Endothelial cell of umbilical vein (primary cell): Measurements from ENCODE around the gene ADAP2. TPM values are rescaled to one million over a fixed set of nuclear protein-coding genes. Genes with fewer than 3 reads are reported as not detected.

Source experiments
- BruUV-seq: library from RNA; stranded (reverse); fragments of 400-500 nt; replicated peaks from 2 replicates; lab custom pipeline; 2021; lab: Mats Ljungman, UMichigan
- CTCF ChIA-PET: fragments of 300-600, 350-600 bp; sonication (Branson Sonifier 250); formaldehyde crosslinking; loops from one replicate; lab custom pipeline; 2021; ENCODE audit warnings: antibody characterized with exemption, inconsistent platforms; lab: Charles Lee
- POLR2A ChIA-PET: fragments of 300-600, 350-600 bp; sonication (Branson Sonifier 250); formaldehyde crosslinking; loops from one replicate; lab custom pipeline; 2021; ENCODE audit warnings: antibody characterized with exemption, inconsistent platforms; lab: Charles Lee
- DNase-seq: peaks from one replicate; pipeline ENCODE4 v3.0.0-alpha.2; 2011; ENCODE audit warnings: low read depth, low spot score
- FAIRE-seq: peaks from 2 replicates; lab custom pipeline; 2011; peaks lifted over from hg19 to GRCh38; lab: Jason Lieb, UNC
- H2AFZ ChIP-seq: 2 replicates; pipeline ENCODE4 v1.6.0; 2012; ENCODE audit warnings: low read depth, low read length, control low read depth, inconsistent platforms
- H3K27ac ChIP-seq: 2 replicates; pipeline ENCODE4 v1.5.1; 2011; ENCODE audit warnings: low read depth, mild to moderate bottlenecking, control low read depth, low read length, moderate library complexity; ENCODE audit not compliant: insufficient read depth
- H3K27me3 ChIP-seq, 2 experiments: 2 replicates each; pipeline versions ENCODE4 v1.6.0 to v1.6.1; 2011; ENCODE audit warnings: low read length in 2 of 2, mixed read lengths in 1 of 2; ENCODE audit not compliant: control insufficient read depth in 2 of 2, insufficient read depth in 2 of 2
- H3K36me3 ChIP-seq, 2 experiments: 2 replicates in 1 of 2; 3 replicates in 1 of 2; pipeline ENCODE4 v1.5.1; 2011; ENCODE audit warnings: low read length in 2 of 2, mild to moderate bottlenecking in 1 of 2, moderate library complexity in 1 of 2; ENCODE audit not compliant: control insufficient read depth in 2 of 2, insufficient read depth in 2 of 2; ENCODE audit errors: extremely low read depth in 1 of 2
- H3K4me1 ChIP-seq: 3 replicates; pipeline ENCODE4 v1.5.1; 2011; ENCODE audit warnings: mild to moderate bottlenecking, low read length; ENCODE audit not compliant: control insufficient read depth, insufficient read depth; ENCODE audit errors: extremely low read depth
- H3K4me2 ChIP-seq: 2 replicates; pipeline ENCODE4 v1.6.1; 2011; ENCODE audit warnings: low read length, control low read depth, mixed read lengths; ENCODE audit not compliant: insufficient read depth
- H3K4me3 ChIP-seq, 3 experiments: fragments of 200-600 bp in 1 of 3; sonication (generic), shearing (Covaris generic) in 1 of 3; replicated peaks in 1 of 3; 2 replicates each; pipeline ENCODE4 v1.5.1; 2011 to 2016; ENCODE audit warnings: control low read depth in 3 of 3, low read length in 3 of 3, mild to moderate bottlenecking in 2 of 3, inconsistent platforms in 1 of 3, low read depth in 1 of 3, moderate library complexity in 1 of 3; ENCODE audit not compliant: insufficient read depth in 1 of 3
- H3K79me2 ChIP-seq: 2 replicates; pipeline ENCODE4 v1.6.0; 2012; ENCODE audit warnings: low read length, inconsistent platforms; ENCODE audit not compliant: control insufficient read depth, insufficient read depth
- H3K9ac ChIP-seq: replicated peaks from 2 replicates; pipeline ENCODE3; 2011; ENCODE audit warnings: low read length, control low read depth; ENCODE audit not compliant: insufficient read depth; ENCODE audit errors: extremely low read depth
- H3K9me1 ChIP-seq: replicated peaks from 3 replicates; pipeline ENCODE4 v1.6.0; 2011; ENCODE audit warnings: mild to moderate bottlenecking, low read length; ENCODE audit not compliant: control insufficient read depth, insufficient read depth; ENCODE audit errors: extremely low read depth
- H3K9me3 ChIP-seq: replicated peaks from 2 replicates; pipeline ENCODE4 v1.5.1; 2012; ENCODE audit warnings: low read length, inconsistent platforms; ENCODE audit not compliant: control insufficient read depth, insufficient read depth
- H4K20me1 ChIP-seq: replicated peaks from 2 replicates; pipeline ENCODE3; 2011; ENCODE audit warnings: mild to moderate bottlenecking, low read length; ENCODE audit not compliant: control insufficient read depth, insufficient read depth; ENCODE audit errors: extremely low read depth
- EZH2 ChIP-seq: IDR thresholded peaks from 2 replicates; pipeline ENCODE4 v1.6.1; 2012; ENCODE audit warnings: borderline replicate concordance, low read depth, mild to moderate bottlenecking, moderate library complexity, low read length, inconsistent platforms; ENCODE audit not compliant: severe bottlenecking
- FOS ChIP-seq: IDR thresholded peaks from 2 replicates; pipeline ENCODE4 v1.6.1; 2011; ENCODE audit warnings: mild to moderate bottlenecking, low read length, moderate library complexity, borderline replicate concordance; ENCODE audit not compliant: insufficient read depth
- GATA2 ChIP-seq: IDR thresholded peaks from 2 replicates; pipeline ENCODE4 v1.7.0; 2011; ENCODE audit warnings: low read depth, mild to moderate bottlenecking, moderate library complexity, mixed read lengths, low read length; ENCODE audit not compliant: insufficient read length, insufficient read depth
- JUN ChIP-seq: IDR thresholded peaks from 2 replicates; pipeline ENCODE4 v1.6.1; 2011; ENCODE audit warnings: borderline replicate concordance, low read depth; ENCODE audit not compliant: insufficient read length, insufficient read depth
- MYC ChIP-seq: IDR thresholded peaks from one replicate; pipeline ENCODE4 v1.6.1; 2011; ENCODE audit warnings: mild to moderate bottlenecking, low read depth, low read length
- POLR2A ChIP-seq: IDR thresholded peaks from 2 replicates; pipeline ENCODE4 v1.6.1; 2012; ENCODE audit warnings: low read depth, mild to moderate bottlenecking, control low read depth, low read length
- POLR2AphosphoS5 ChIP-seq: IDR thresholded peaks from 2 replicates; pipeline ENCODE4 v1.6.1; 2012; ENCODE audit warnings: low read depth, mild to moderate bottlenecking, control low read depth, low read length, moderate library complexity; ENCODE audit not compliant: insufficient read depth
- dilution Hi-C: fragments of 300-500 bp; cut with MboI; formaldehyde crosslinking; loops from one replicate; pipeline ENCODE4 v1.15.0; 2019; ENCODE audit warnings: low sequenced_read_pairs; ENCODE audit not compliant: extremely low pct_ligation_motif_present
- intact Hi-C: fragments of 100-400 bp; cut with micrococcal nuclease; formaldehyde crosslinking; loops from one replicate; pipeline ENCODE4 v1.10.0; 2022
- polyA plus RNA-seq, 4 experiments: library from polyadenylated mRNA; depleted of rRNA in 3 of 4; stranded (reverse) in 3 of 4; unstranded in 1 of 4; fragments of >200 nt; gene quantifications; 2 replicates each; pipeline versions ENCODE4 v1.2.1 to v1.2.3, GENCODE V29; 2011 to 2012; ENCODE audit warnings: missing spikeins in 1 of 4
- total RNA-seq: library from RNA; stranded (reverse); gene quantifications from 2 replicates; pipeline ENCODE4 v1.2.3, GENCODE V29; 2021
- TF ChIP-seq, protein P1 (sequence below): IDR thresholded peaks from 2 replicates; pipeline ENCODE4 v1.6.1; 2011; ENCODE audit not compliant: insufficient read depth, insufficient read length
- TF ChIP-seq, protein P2 (sequence below), 2 donors: IDR thresholded peaks; 1 replicate in 1 of 2; 2 replicates in 1 of 2; pipeline ENCODE4 v1.5.1; 2011; ENCODE audit warnings: low read length in 2 of 2, mild to moderate bottlenecking in 2 of 2, moderate library complexity in 2 of 2, control low read depth in 1 of 2, inconsistent platforms in 1 of 2, low read depth in 1 of 2; ENCODE audit not compliant: insufficient read depth in 1 of 2; ENCODE audit errors: extremely low read depth in 1 of 2

Gene ADAP2
- total and polyA plus RNA-seq, 2 donors (not counting 3 experiments of a cell fraction or from before 2014, with no cell fraction given) = 0.28 to 1.0 TPM

DNA sequence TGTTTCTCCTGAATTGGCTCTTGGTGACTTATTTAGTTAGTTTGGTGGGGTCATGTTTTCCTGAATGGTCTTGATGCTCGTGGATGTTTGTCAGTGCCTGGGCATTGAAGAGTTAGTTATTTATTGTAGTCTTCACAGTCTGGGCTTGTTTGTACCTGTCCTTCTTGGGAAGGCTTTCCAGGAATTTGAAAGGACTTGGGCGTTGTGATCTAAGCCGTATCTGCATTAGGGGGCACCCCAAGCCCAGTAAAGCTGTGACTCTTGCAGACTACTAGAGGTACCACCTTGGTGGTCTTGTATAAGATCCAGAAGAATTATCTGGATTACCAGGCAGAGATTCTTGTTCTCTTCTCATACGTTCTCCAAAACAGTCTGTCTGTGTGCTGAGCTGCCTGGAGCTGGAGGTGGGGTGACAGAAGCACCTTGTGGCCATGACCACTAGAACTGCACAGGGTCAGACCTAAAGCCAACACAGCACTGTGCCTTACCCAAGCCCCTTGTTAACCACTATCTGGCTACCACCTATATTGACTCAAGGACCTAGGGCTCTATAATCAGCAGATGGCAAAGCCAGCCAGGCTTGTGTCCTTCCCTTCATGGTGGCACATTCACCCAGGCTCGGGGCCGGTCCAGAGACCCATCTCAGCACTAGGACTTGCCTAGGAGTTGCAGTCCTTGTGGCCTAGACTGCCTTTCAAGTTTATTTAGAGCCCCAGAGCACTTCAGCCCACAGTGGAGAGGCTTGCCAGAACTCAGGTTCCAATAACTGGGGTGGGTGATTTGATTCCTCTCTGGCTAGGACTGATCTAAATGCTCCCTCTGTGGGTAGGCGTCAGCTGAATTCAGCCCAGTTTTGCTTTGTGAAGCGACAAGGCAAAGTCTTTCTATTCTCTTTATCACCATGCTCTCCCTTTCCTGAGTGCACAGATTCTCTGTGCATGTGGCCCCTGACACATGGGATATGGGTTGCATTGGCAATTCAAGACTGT is 60.1 kb downstream of the ADAP2 start:
- Histone ChIP-seq H3K4me1 (no peaks in the 10 kb centered on the region), H3K79me2 (no peaks in the 10 kb centered on the region), H3K27ac (no peak overlapping the region), H3K9ac (no peak overlapping the region), H3K9me3 (no peaks in the 10 kb centered on the region), H4K20me1 (no peaks in the 10 kb centered on the region), H3K27me3 (no peaks in the 10 kb centered on the region), H3K4me3 (no peak overlapping the region), H2AFZ (no peak overlapping the region), H3K4me2 (no peak overlapping the region), H3K36me3 (peaks cover 0 to 5% of the 10 kb centered on the region in 2 experiments), H3K9me1 (no peaks in the 10 kb centered on the region)
- no peak for FAIRE-seq
- POLR2A ChIA-PET = no interaction called here
- dilution Hi-C loops (no loop called here), intact Hi-C loops (no loop called here)
- CTCF ChIA-PET = interaction anchor here (1.4 kb wide), 1 partner anchor 11 kb away, joined by 3 read pairs; no protein-coding TSS in a partner anchor
- DNase-seq = no peak
- TF ChIP-seq GATA2 (no peak), MYC (no peak), EZH2 (no peak), POLR2A (no peak), FOS (no peak), POLR2AphosphoS5 (no peak), JUN (no peak)
- TF ChIP-seq, protein P1, sequence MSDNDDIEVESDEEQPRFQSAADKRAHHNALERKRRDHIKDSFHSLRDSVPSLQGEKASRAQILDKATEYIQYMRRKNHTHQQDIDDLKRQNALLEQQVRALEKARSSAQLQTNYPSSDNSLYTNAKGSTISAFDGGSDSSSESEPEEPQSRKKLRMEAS = no peak
- TF ChIP-seq, protein P2, sequence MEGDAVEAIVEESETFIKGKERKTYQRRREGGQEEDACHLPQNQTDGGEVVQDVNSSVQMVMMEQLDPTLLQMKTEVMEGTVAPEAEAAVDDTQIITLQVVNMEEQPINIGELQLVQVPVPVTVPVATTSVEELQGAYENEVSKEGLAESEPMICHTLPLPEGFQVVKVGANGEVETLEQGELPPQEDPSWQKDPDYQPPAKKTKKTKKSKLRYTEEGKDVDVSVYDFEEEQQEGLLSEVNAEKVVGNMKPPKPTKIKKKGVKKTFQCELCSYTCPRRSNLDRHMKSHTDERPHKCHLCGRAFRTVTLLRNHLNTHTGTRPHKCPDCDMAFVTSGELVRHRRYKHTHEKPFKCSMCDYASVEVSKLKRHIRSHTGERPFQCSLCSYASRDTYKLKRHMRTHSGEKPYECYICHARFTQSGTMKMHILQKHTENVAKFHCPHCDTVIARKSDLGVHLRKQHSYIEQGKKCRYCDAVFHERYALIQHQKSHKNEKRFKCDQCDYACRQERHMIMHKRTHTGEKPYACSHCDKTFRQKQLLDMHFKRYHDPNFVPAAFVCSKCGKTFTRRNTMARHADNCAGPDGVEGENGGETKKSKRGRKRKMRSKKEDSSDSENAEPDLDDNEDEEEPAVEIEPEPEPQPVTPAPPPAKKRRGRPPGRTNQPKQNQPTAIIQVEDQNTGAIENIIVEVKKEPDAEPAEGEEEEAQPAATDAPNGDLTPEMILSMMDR (IDR thresholded peaks at IDR 0.05; ENCODE audit: extremely low read depth in 1 of 2, insufficient read depth in 1 of 2, low read depth in 1 of 2, low read length in 2 of 2) = no peak
- BruUV-seq = no TSS peak
